ENCODE results near the gene PLEKHM2.

The PLEKHM2 gene

DNA sequence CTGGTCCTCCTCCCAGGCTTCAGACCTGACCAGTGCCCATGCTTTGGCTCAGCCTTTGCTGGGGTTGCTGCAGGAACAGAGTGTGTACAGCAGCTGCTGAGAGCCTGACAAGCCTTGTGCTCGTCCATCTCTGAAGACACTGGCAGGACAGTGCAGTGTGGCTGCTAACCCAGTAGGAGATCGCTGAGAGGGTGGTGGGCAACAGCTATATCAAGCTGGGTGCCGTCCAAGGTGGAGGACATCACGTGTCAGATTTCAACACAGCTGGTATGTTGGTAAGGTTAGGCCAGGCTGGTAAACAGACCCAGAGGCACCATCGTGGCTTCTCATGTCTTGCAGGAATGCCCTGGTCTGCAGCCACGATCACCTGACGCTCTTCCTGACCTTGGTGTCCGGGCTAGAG lies 34.1 kb downstream of the PLEKHM2 start:
- no peak for TF ChIP-seq ZNF274 (IDR thresholded peaks at IDR 0.05; ENCODE audit: low read depth, low read length)

DNA sequence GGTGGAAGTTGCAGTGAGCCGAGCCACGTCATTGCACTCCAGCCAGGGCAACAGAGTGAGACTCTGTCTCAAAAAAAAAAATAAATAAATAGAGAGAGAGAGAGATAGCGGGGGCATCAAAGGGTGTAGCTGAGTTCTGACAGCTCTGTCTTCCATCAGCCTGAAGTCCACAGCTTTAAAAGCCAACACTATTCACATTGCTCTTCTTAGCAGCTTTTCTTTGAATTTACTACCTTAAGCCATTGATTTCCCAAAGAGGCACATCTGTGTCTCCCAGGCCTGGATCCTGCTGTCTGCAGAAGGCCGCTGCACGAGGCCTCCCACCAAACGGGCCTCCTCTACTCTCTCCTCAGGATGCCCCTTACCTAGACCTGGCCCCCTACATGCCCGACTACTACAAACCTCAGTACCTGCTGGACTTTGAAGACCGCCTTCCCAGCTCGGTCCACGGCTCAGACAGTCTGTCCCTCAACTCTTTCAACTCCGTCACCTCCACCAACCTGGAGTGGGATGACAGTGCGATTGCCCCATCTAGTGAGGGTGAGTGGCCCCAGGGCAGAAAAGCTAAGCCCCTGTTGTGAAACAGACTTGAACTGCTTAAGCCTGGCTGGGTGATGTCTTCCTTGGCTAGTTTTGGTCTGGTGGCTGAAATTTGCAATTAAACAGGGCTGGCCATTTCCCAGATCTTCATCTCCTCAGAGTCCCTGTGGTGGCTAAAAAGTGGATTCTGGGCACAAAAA lies 35.4 kb downstream of the PLEKHM2 start:
- no peak for TF ChIP-seq ZNF274 (IDR thresholded peaks at IDR 0.05; ENCODE audit: low read depth, low read length)
- H3K4me3 ChIP-seq (ENCODE audit: low read length) = no peak overlapping the region

More for the DNA sequence above, 34.1 kb downstream of the PLEKHM2 start:
- no peak overlapping the region for H3K4me3 ChIP-seq (ENCODE audit: low read length)

DNA sequence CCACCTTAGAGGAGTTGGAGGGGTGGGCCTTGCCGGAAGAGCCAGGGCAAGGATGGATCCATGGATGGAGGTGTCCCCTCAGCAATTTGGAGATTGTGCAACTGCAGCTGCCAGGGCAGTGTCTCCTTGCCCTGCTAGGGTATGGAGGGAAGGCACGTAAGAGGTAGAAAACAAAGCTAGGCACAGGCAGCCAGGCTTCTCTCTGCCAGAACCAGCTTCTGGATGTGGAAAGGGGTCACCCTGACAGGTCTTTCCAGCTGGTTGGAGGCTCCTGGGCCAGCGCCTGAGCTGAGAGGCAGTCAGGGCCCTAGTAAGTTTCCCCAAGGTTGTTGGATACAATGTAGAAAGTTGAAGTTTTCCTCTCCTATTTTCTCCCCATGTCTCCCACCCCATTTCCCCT lies 36.7 kb downstream of the PLEKHM2 start:
- no peak for TF ChIP-seq ZNF274 (IDR thresholded peaks at IDR 0.05; ENCODE audit: low read depth, low read length)
- H3K4me3 ChIP-seq (ENCODE audit: low read length) = no peak overlapping the region

DNA sequence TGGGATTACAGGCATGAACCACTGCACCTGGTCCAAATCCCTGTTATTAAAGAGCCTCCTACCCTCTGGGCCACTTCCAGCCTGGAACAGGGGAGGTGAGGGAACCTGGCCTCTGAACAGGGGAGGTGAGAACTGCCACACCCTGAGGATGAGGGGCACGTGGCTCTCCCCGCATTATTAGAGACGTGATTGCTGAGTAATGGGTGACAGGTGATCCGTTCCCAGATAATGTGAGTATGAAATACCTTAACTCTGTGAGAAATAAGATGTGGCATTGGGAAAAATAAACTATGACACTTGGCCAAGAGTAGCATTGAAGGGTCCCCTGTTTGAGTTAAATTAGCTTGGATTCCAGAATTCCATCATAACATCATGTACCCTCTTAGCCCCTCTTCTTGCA lies 38.3 kb downstream of the PLEKHM2 start:
- no peak for TF ChIP-seq ZNF274 (IDR thresholded peaks at IDR 0.05; ENCODE audit: low read depth, low read length)
- no peak overlapping the region for H3K4me3 ChIP-seq (ENCODE audit: low read length)

DNA sequence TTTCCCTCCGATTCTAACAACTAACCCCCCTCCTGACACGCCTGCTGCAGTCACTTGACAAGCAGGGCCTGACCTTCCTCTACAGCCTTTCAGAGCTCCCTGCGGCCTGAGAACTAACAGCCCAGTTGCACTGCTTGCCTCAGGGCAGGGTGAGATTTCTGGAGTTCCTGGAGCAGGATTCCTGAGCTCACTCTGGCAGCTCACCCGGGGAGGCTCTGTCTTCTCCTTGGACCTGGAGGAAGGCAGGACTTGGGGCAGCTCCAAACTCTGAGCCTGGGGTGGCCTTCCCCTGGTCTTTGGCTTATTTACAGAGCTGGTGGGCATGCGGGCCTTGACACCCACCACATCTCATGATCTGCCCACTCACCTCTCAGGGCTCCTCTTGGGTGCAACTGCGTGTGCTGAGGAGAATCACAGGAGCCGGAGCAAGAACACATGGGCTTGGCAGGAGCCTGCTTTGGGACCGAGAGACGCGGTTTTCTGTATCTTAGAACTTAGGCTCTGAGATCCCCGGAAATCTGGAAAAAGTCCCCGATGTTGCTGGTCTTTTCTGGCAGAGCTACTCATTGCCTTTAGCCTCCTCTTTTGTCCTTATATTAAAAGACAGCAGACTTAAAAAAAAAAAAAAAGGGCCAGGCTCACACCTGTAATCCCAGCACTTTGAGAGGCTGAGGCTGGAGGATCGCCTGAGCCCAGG lies 38.9 kb downstream of the PLEKHM2 start:
- no peak for TF ChIP-seq ZNF274 (IDR thresholded peaks at IDR 0.05; ENCODE audit: low read depth, low read length)

DNA sequence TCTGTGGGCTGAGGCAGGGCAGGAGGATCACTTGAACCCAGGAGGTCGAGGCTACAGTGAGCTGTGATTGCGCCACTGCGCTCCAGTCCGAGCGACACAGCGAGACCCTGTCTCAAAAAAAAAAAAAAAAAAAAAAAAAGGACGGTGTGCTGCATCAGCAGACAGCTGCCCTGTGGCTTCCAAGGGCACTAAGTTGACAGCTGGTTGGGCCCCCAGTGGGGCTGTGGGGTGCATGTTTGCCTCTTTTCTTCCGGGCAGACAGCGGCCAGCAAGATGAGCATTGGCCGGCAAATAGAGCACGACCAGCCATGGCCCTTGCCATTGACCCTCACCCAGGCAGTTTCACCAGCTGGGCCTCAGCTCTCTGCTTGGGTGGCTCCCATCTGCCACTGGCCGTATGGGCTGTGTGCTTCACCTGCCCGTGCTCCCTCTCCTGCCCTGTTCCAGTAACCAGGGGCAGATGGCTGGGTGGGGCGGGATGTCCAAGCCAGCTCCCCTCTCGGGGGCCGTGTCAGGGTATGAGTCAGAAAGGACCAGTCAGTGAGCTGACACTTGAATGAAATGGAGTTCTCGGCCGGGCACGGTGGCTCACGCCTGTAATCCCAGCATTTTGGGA lies 39.6 kb downstream of the PLEKHM2 start:
- H3K4me3 ChIP-seq (ENCODE audit: low read length) = no peak overlapping the region
- TF ChIP-seq ZNF274 (IDR thresholded peaks at IDR 0.05; ENCODE audit: low read depth, low read length) = no peak

More for the DNA sequence above, 38.9 kb downstream of the PLEKHM2 start:
- no peak overlapping the region for H3K4me3 ChIP-seq (ENCODE audit: low read length)

DNA sequence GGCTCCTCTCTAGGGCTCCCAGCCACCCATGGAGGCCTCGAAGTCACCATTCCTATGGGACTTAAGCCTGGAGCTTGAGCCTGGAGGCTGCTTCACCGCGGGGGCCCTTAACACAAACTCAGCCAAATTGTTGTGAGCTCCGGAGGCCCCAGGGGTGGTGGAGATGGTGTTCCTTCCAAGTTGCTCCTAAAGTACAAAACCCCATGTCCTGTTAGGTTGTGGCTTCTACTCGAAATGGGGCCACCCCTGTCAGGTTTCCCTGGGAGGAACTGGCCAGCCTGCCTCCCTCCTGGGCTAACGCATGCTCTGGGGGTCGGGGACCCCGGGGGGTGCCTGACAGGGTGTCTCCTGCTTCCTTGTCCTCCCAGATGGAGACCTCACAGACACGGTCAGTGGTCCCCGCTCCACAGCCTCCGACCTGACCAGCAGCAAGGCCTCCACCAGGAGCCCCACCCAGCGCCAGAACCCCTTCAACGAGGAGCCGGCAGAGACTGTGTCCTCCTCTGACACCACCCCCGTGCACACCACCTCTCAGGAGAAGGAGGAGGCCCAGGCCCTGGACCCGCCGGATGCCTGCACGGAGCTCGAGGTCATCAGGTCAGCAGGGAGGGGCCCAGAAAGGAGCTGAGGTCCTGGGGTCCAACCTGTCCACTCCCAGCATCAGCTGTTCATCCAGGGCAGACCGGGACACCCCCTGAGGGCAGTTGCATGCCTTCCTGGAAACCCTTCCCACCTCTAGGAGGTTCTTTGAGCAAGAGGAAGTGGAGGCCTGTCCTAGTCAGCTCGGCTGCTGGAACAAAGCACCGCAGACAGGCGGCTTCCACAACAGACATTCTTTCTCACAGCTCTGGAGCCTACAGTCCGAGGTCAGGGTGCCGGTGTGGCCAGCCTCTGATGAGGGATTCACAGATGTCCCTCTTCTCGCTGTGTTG lies 41.1 kb downstream of the PLEKHM2 start:
- H3K4me3 ChIP-seq (ENCODE audit: low read length) = no peak overlapping the region
- no peak for TF ChIP-seq ZNF274 (IDR thresholded peaks at IDR 0.05; ENCODE audit: low read depth, low read length)

DNA sequence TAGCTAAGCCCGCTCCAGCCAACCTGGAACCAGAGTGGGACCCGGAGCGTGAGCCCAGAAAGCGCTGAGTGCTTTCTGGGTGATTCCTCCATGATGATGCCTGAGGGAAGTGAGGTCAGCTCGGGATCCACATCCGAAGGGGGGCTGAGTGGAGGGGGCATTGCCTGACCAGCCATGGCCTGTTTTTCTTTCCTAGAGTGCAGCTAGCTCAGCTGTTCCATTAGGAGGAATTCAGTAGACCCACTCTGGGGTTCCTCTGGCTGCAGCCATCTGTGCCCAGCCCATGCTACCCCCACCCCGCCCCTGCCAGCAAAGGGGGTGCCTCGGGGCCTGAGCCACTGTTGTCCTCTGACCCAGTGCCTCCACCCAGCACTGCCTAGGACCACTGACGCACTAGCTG lies 42.4 kb downstream of the PLEKHM2 start:
- no peak for TF ChIP-seq ZNF274 (IDR thresholded peaks at IDR 0.05; ENCODE audit: low read depth, low read length)

DNA sequence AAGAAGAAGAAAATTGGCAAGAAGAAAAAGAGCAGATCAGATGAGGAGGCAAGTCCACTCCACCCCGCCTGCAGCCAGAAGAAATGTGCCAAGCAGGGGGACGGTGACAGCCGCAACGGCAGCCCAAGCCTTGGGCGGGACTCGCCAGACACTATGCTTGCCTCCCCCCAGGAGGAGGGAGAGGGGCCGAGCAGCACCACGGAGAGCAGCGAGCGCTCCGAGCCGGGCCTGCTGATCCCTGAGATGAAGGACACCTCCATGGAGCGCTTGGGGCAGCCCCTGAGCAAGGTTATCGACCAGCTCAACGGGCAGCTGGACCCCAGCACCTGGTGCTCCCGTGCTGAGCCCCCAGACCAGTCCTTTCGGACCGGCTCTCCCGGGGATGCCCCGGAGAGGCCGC lies 42.9 kb downstream of the PLEKHM2 start:
- H3K4me3 ChIP-seq (ENCODE audit: low read length) = no peak overlapping the region
- no peak for TF ChIP-seq ZNF274 (IDR thresholded peaks at IDR 0.05; ENCODE audit: low read depth, low read length)

More for the DNA sequence above, 42.4 kb downstream of the PLEKHM2 start:
- H3K4me3 ChIP-seq (ENCODE audit: low read length) = no peak overlapping the region

DNA sequence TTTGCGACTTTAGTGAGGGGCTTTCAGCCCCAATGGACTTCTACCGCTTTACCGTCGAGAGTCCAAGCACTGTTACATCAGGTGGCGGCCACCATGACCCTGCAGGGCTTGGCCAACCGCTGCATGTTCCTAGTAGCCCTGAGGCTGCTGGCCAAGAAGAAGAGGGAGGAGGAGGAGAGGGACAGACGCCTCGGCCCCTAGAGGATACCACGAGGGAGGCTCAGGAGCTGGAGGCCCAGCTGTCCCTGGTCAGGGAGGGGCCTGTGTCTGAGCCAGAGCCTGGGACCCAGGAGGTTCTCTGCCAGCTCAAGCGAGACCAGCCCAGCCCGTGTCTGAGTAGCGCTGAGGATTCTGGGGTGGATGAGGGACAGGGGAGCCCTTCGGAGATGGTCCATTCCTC lies 43.3 kb downstream of the PLEKHM2 start:
- H3K4me3 ChIP-seq (ENCODE audit: low read length) = no peak overlapping the region
- TF ChIP-seq ZNF274 (IDR thresholded peaks at IDR 0.05; ENCODE audit: low read depth, low read length) = no peak

DNA sequence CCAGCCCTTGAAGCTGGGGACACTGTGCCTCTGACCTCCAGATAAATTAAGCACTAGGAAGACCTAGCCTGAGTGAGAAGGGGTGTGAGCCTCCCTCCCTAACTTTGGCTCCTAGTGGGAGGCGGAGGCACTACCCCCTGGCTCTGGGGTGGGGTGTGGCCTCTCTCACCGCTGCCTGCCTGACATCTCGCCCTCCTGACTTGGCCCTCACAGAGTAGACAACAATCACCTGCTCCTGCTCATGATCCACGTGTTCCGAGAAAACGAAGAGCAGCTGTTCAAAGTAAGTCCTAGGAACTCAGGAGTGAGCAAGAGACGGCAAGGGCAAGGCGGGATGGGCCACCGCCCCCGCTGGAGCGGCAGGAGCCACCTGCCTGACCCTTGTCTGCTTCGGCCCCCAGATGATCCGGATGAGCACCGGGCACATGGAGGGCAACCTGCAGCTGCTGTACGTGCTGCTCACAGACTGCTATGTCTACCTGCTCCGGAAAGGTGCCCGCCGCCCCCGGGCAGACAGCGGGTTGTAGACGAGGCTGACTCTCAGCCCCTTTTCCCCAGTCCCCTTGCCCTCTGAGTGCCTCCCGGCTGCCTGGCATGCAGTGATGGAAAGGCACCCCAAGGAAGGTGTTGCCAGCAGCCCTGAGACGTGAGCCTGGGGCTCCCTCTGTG lies 43.9 kb downstream of the PLEKHM2 start:
- no peak for TF ChIP-seq ZNF274 (IDR thresholded peaks at IDR 0.05; ENCODE audit: low read depth, low read length)
- no peak overlapping the region for H3K4me3 ChIP-seq (ENCODE audit: low read length)

DNA sequence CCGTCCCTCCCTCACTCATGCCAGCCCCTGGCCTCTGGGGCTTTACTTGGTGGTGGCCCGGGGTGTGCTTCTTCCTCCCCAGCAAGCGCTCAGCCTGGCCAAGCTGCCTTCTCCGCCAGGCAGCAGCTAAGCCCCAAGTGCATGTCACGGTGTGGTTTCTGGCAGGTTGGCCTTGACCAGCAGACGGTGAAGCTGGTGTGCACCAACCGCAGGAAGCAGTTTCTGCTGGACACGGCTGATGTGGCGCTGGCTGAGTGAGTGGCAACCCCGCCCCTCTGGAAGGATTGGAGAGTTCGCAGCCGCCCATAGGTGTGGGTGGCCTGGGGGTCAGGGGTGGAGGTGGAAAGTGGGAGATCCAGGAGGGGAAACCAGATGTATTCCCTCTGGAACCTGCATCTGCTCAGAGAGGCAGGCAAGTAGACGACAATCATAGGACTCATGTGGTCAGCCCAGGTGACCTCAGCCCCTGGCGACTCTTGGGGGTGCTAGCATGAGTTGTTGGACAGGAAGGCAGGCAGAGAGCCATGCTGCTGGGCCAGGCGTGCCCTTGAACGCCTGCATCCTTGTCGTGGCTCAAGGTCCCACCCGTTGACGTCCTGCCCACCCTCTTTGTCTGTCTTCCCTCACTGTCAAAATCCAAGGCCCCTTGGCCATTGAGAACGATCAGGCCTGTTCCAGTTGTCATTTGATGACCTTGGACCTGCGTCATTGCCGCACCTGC lies 45.0 kb downstream of the PLEKHM2 start:
- no peak for TF ChIP-seq ZNF274 (IDR thresholded peaks at IDR 0.05; ENCODE audit: low read depth, low read length)
- H3K4me3 ChIP-seq (ENCODE audit: low read length) = no peak overlapping the region

DNA sequence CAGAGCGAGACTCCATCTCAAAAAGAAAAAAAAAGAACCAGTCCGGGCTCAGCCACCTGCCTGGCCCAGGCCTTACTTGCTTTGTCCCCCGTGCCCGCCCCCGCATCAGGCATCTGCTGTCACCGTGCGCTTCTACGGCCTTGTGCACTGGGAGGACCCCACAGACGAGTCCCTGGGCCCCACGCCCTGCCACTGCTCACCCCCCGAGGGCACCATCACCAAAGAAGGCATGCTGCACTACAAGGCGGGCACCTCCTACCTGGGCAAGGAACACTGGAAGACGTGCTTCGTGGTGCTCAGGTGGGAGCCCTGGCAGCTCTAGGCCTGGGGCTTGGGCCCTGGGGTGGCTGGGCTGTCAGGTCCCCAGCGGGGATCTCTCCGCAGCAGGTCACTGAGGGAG lies 46.3 kb downstream of the PLEKHM2 start:
- no peak for TF ChIP-seq ZNF274 (IDR thresholded peaks at IDR 0.05; ENCODE audit: low read depth, low read length)
- H3K4me3 ChIP-seq (ENCODE audit: low read length) = no peak overlapping the region
